WTC11 (cell line): ENCODE results near the gene PELI3. TPM values are rescaled to one million over a fixed set of nuclear protein-coding genes. Genes with fewer than 3 reads are reported as not detected.
"Not testable (repeated sequence)": the region's sequence is repeated elsewhere in the genome, so short reads cannot be mapped to it uniquely, and the experiment has no call there.

ENCODE experiments used
- ATAC-seq: fragments of 200-7000 bp; cut with Tn5 transposase; 2 replicates; pipeline ENCODE4 v1.10.0; 2021; ENCODE audit warnings: mild to moderate bottlenecking, moderate library complexity
- CTCF ChIA-PET: fragments of 300-600 bp; sonication (Branson Sonifier 250); formaldehyde crosslinking; loops from one replicate; lab custom pipeline; 2021; ENCODE audit warnings: antibody characterized with exemption; lab: Charles Lee
- POLR2A ChIA-PET: fragments of 350-600 bp; sonication (Branson Sonifier 250); formaldehyde crosslinking; loops from one replicate; lab custom pipeline; 2021; ENCODE audit warnings: antibody characterized with exemption; lab: Charles Lee
- DNase-seq: peaks from one replicate; pipeline ENCODE4 v3.0.0; 2021; ENCODE audit warnings: low spot score
- H3K27ac Mint-ChIP-seq: 2 replicates; pipeline ENCODE4 v1.8.0; 2021; ENCODE audit warnings: mixed read lengths
- H3K27me3 Mint-ChIP-seq: 2 replicates; pipeline ENCODE4 v1.8.0; 2021; ENCODE audit warnings: low read depth, mild to moderate bottlenecking, moderate library complexity, mixed read lengths
- H3K36me3 Mint-ChIP-seq: 2 replicates; pipeline ENCODE4 v1.8.0; 2021; ENCODE audit warnings: mixed read lengths
- H3K4me1 Mint-ChIP-seq: 2 replicates; pipeline ENCODE4 v1.8.0; 2022; ENCODE audit warnings: mixed read lengths
- H3K4me3 Mint-ChIP-seq: 2 replicates; pipeline ENCODE4 v1.8.0; 2021; ENCODE audit warnings: mild to moderate bottlenecking, moderate library complexity, mixed read lengths
- H3K9me3 Mint-ChIP-seq: 2 replicates; pipeline ENCODE4 v1.8.0; 2021; ENCODE audit warnings: mixed read lengths
- ELF4 ChIP-seq: sonication (generic); formaldehyde crosslinking; IDR thresholded peaks from 2 replicates; pipeline ENCODE4 v1.8.1; 2022; ENCODE audit warnings: low read depth, mild to moderate bottlenecking, moderate library complexity, missing genetic modification reagents
- ESRRA ChIP-seq: sonication (generic); formaldehyde crosslinking; IDR thresholded peaks from 2 replicates; pipeline ENCODE4 v1.8.1; 2022; ENCODE audit warnings: mild to moderate bottlenecking, missing genetic modification reagents, borderline replicate concordance
- ETV6 ChIP-seq: sonication (generic); formaldehyde crosslinking; IDR thresholded peaks from 2 replicates; pipeline ENCODE4 v1.8.1; 2022; ENCODE audit warnings: mild to moderate bottlenecking, missing genetic modification reagents
- GRHL2 ChIP-seq: fragments of 250-450 bp; sonication (Bioruptor Pico); IDR thresholded peaks from 2 replicates; pipeline ENCODE4 v1.8.0; 2022; ENCODE audit warnings: mild to moderate bottlenecking, moderate library complexity; ENCODE audit not compliant: insufficient replicate concordance, severe bottlenecking
- HMGA2 ChIP-seq: fragments of 250-450 bp; sonication (Bioruptor Pico); IDR thresholded peaks from 2 replicates; pipeline ENCODE4 v1.4.0; 2021; ENCODE audit warnings: mild to moderate bottlenecking, moderate library complexity
- IRF2 ChIP-seq: sonication (generic); formaldehyde crosslinking; IDR thresholded peaks from 2 replicates; pipeline ENCODE4 v1.8.0; 2022; ENCODE audit warnings: low read depth, missing genetic modification reagents, borderline replicate concordance
- MLX ChIP-seq: sonication (generic); formaldehyde crosslinking; IDR thresholded peaks from 2 replicates; pipeline ENCODE4 v1.8.1; 2023; ENCODE audit warnings: mild to moderate bottlenecking, missing genetic modification reagents, moderate library complexity
- NFE2L1 ChIP-seq: sonication (generic); formaldehyde crosslinking; IDR thresholded peaks from 2 replicates; pipeline ENCODE4 v1.8.1; 2023; ENCODE audit warnings: missing genetic modification reagents
- PREB ChIP-seq: sonication (generic); formaldehyde crosslinking; IDR thresholded peaks from 2 replicates; pipeline ENCODE4 v1.8.1; 2022; ENCODE audit warnings: mild to moderate bottlenecking, missing genetic modification reagents, moderate library complexity, borderline replicate concordance
- SMAD3 ChIP-seq: sonication (generic); formaldehyde crosslinking; IDR thresholded peaks from 2 replicates; pipeline ENCODE4 v1.8.0; 2022; ENCODE audit warnings: missing genetic modification reagents, mild to moderate bottlenecking, borderline replicate concordance
- ZMAT4 ChIP-seq: fragments of 250-450 bp; sonication (Bioruptor Pico); IDR thresholded peaks from 2 replicates; pipeline ENCODE4 v1.9.0; 2021; ENCODE audit warnings: mild to moderate bottlenecking
- ZNF219 ChIP-seq: sonication (generic); formaldehyde crosslinking; IDR thresholded peaks from 2 replicates; pipeline ENCODE4 v1.8.0; 2023; ENCODE audit warnings: missing genetic modification reagents, mild to moderate bottlenecking, borderline replicate concordance
- ZNF317 ChIP-seq: sonication (generic); formaldehyde crosslinking; IDR thresholded peaks from 2 replicates; pipeline ENCODE4 v1.8.1; 2023; ENCODE audit warnings: low read depth, mild to moderate bottlenecking, moderate library complexity, missing genetic modification reagents, borderline replicate concordance
- ZNF416 ChIP-seq: fragments of 250-450 bp; sonication (Bioruptor Pico); IDR thresholded peaks from 2 replicates; pipeline ENCODE4 v1.9.0; 2021; ENCODE audit warnings: mild to moderate bottlenecking, inconsistent platforms
- total RNA-seq: library from RNA; stranded (reverse); gene quantifications from 3 replicates; pipeline ENCODE4 v1.2.3, GENCODE V29; 2021
- TF ChIP-seq, protein P1 (sequence below): fragments of 250-450 bp; sonication (Bioruptor Pico); IDR thresholded peaks from 2 replicates; pipeline ENCODE4 v1.8.0; 2021; ENCODE audit warnings: mild to moderate bottlenecking
- TF ChIP-seq, protein P2 (sequence below): sonication (generic); formaldehyde crosslinking; IDR thresholded peaks from 2 replicates; pipeline ENCODE4 v1.8.0; 2022; ENCODE audit warnings: mild to moderate bottlenecking, missing genetic modification reagents

The PELI3 gene
- total RNA-seq, 1 experiment from 2014 or later, result 7.8 TPM

GRCh38 chr11:66462911-66463310 lies 3.8 kb upstream of the PELI3 start:
- H3K36me3 Mint-ChIP-seq, result peaks cover 18% of the 10 kb centered on the region

DNA sequence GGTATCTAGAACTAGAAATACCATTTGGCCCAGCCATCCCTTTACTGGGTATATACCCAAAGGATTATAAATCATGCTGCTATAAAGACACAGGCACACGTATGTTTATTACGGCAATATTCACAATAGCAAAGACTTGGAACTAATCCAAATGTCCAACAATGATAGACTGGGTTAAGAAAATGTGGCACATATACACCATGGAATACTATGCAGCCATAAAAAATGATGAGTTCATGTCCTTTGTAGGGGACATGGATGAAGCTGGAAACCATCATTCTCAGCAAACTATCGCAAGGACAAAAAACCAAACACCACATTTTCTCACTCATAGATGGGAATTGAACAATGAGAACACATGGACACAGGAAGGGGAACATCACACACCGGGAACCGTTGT lies 2.6 kb upstream of the PELI3 start:
- H3K36me3 Mint-ChIP-seq, result peaks cover 18% of the 10 kb centered on the region
- H3K27me3 Mint-ChIP-seq, ATAC-seq, H3K4me3 Mint-ChIP-seq, H3K27ac Mint-ChIP-seq, POLR2A ChIA-PET, DNase-seq: not testable (repeated sequence)
- CTCF ChIA-PET, result interaction anchor here (0.6 to 3.5 kb wide), 3 partner anchors 25 to 75 kb away, joined by 3 to 52 read pairs (median 3); partner anchors contain the start of gene MRPL11
- H3K9me3 Mint-ChIP-seq, result peaks cover 23% of the 10 kb centered on the region
- H3K4me1 Mint-ChIP-seq, result peaks cover 32% of the 10 kb centered on the region

More at GRCh38 chr11:66462911-66463310, 3.8 kb upstream of the PELI3 start:
- ChIA-PET POLR2A (no interaction called here), CTCF (interaction anchor here (1.2 kb wide), 1 partner anchor 74 kb away, joined by 3 read pairs; no protein-coding TSS in a partner anchor)
- TF ChIP-seq ETV6 (CRISPR knock-in tag), result no peak
- TF ChIP-seq SMAD3 (CRISPR knock-in tag), result no peak
- no peak for TF ChIP-seq HMGA2
- TF ChIP-seq, protein P1, sequence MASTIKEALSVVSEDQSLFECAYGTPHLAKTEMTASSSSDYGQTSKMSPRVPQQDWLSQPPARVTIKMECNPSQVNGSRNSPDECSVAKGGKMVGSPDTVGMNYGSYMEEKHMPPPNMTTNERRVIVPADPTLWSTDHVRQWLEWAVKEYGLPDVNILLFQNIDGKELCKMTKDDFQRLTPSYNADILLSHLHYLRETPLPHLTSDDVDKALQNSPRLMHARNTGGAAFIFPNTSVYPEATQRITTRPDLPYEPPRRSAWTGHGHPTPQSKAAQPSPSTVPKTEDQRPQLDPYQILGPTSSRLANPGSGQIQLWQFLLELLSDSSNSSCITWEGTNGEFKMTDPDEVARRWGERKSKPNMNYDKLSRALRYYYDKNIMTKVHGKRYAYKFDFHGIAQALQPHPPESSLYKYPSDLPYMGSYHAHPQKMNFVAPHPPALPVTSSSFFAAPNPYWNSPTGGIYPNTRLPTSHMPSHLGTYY (CRISPR knock-in tag), result no peak
- TF ChIP-seq MLX (CRISPR knock-in tag), result no peak
- no peak for TF ChIP-seq ZNF416 (CRISPR knock-in tag)
- TF ChIP-seq, protein P2, sequence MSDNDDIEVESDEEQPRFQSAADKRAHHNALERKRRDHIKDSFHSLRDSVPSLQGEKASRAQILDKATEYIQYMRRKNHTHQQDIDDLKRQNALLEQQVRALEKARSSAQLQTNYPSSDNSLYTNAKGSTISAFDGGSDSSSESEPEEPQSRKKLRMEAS (CRISPR knock-in tag), result no peak
- TF ChIP-seq ZMAT4 (CRISPR knock-in tag), result no peak
- no peak for TF ChIP-seq NFE2L1 (CRISPR knock-in tag)
- no peak for TF ChIP-seq ESRRA
- ATAC-seq, result no peak
- peaks cover 23% of the 10 kb centered on the region for H3K9me3 Mint-ChIP-seq
- no peak overlapping the region for H3K27ac Mint-ChIP-seq
- H3K4me1 Mint-ChIP-seq, result peaks cover 23% of the 10 kb centered on the region
- no peak for DNase-seq
- H3K27me3 Mint-ChIP-seq, result no peaks in the 10 kb centered on the region; the same call in 1 of the 2 replicates
- no peak overlapping the region for H3K4me3 Mint-ChIP-seq

DNA sequence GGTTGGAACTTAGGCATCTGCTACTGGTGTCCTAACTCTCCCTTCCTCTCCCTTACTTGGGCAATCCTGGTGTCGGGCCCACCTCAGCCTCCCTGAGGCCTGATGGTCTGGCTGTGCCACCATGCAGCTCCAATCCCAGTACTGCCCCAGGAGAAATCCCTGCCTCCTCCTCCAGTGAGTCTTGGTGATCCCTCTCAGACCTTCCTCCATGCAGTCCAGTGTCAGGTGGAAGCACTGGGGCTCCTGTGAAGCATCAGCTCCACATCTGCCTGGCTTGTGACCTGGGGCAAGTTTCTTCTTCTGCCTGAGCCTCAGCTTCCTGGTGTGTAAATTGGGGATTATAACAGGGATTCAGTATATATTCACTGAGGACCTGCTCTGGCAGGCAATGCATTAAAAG lies 1.8 kb upstream of the PELI3 start:
- CTCF ChIA-PET, result interaction anchor here (0.7 to 3.5 kb wide), 3 partner anchors 10 to 56 kb away, joined by 3 to 52 read pairs (median 4); partner anchors contain the start of gene MRPL11
- TF ChIP-seq ELF4 (no peak), IRF2 (CRISPR knock-in tag) (no peak), ZNF317 (no peak), ZNF219 (CRISPR knock-in tag) (no peak), PREB (CRISPR knock-in tag) (no peak), GRHL2 (CRISPR knock-in tag) (no peak), MLX (CRISPR knock-in tag) (no peak)
- POLR2A ChIA-PET, result interaction anchor here (0.6 to 3.5 kb wide), 3 partner anchors 15 to 28 kb away, joined by 4 to 22 read pairs (median 5); partner anchors contain the start of genes DPP3 and MRPL11
- Mint-ChIP-seq H3K27ac (no peak overlapping the region), H3K36me3 (peaks cover 18% of the 10 kb centered on the region), H3K9me3 (peaks cover 23% of the 10 kb centered on the region), H3K27me3 (no peaks in the 10 kb centered on the region; the same call in 1 of the 2 replicates), H3K4me1 (peaks cover 39% of the 10 kb centered on the region), H3K4me3 (peak overlapping the region; percentile 88)
- no peak for DNase-seq
- ATAC-seq, result no peak
